ENCODE results near the gene ANGPTL3.

GRCh38 chr1:62613890-62614289, 16.6 kb downstream of the ANGPTL3 start:
- no peak for TF ChIP-seq SETDB1 (CRISPR knock-in tag; IDR thresholded peaks at IDR 0.05; ENCODE audit: borderline replicate concordance)
- no peak for TF ChIP-seq ZBTB37 (CRISPR knock-in tag; IDR thresholded peaks at IDR 0.05)
- TF ChIP-seq TCF7 (IDR thresholded peaks at IDR 0.05; ENCODE audit: low read depth), result no peak
- no peak for TF ChIP-seq CSRNP1 (CRISPR knock-in tag; IDR thresholded peaks at IDR 0.05)
- TF ChIP-seq TMF1 (CRISPR knock-in tag; IDR thresholded peaks at IDR 0.05; ENCODE audit: low read depth), result no peak
- no peak for TF ChIP-seq CTCF (CRISPR knock-in tag; IDR thresholded peaks at IDR 0.05)
- TF ChIP-seq ZNF670 (CRISPR knock-in tag; IDR thresholded peaks at IDR 0.05; ENCODE audit: borderline replicate concordance), result no peak
- no peak for TF ChIP-seq ESRRA (CRISPR knock-in tag; IDR thresholded peaks at IDR 0.05; ENCODE audit: low read depth)
- no peak for TF ChIP-seq ZNF3 (CRISPR knock-in tag; IDR thresholded peaks at IDR 0.05)
